Calu3 (cell line): ENCODE data around the gene UQCR10. TPM values are rescaled to one million over a fixed set of nuclear protein-coding genes. Genes with fewer than 3 reads are reported as not detected.
"Not testable (repeated sequence)": the region's sequence is repeated elsewhere in the genome, so short reads cannot be mapped to it uniquely, and the experiment has no call there.

Experiments
- BruUV-seq: library from RNA; stranded (reverse); fragments of 400-500 nt; replicated peaks from 2 replicates; lab custom pipeline; 2021; lab: Mats Ljungman, UMichigan
- CTCF ChIA-PET: fragments of 300-600 bp; sonication (Branson Sonifier 250); formaldehyde crosslinking; loops from one replicate; lab custom pipeline; 2022; ENCODE audit warnings: antibody characterized with exemption; lab: Charles Lee
- DNase-seq: peaks from one replicate; pipeline ENCODE4 v3.0.0; 2022
- H3K27ac Mint-ChIP-seq: one replicate; pipeline ENCODE4 v1.8.0; 2022; ENCODE audit warnings: mixed read lengths; ENCODE audit not compliant: unreplicated experiment
- H3K27me3 Mint-ChIP-seq: one replicate; pipeline ENCODE4 v1.8.0; 2022; ENCODE audit warnings: mixed read lengths; ENCODE audit not compliant: unreplicated experiment
- H3K36me3 Mint-ChIP-seq: one replicate; pipeline ENCODE4 v1.8.0; 2022; ENCODE audit warnings: mild to moderate bottlenecking, moderate library complexity, mixed read lengths; ENCODE audit not compliant: insufficient read depth, unreplicated experiment
- H3K4me1 Mint-ChIP-seq: one replicate; pipeline ENCODE4 v1.8.0; 2022; ENCODE audit warnings: mild to moderate bottlenecking, low read depth, mixed read lengths; ENCODE audit not compliant: unreplicated experiment
- H3K4me3 Mint-ChIP-seq: one replicate; pipeline ENCODE4 v1.8.0; 2022; ENCODE audit warnings: mild to moderate bottlenecking, low read depth, moderate library complexity, mixed read lengths; ENCODE audit not compliant: unreplicated experiment
- H3K9me3 Mint-ChIP-seq: one replicate; pipeline ENCODE4 v1.8.0; 2022; ENCODE audit warnings: low read depth, mixed read lengths; ENCODE audit not compliant: unreplicated experiment
- intact Hi-C: fragments of 100-400 bp; cut with micrococcal nuclease; formaldehyde crosslinking; loops from one replicate; pipeline ENCODE4 v1.10.0; 2022; ENCODE audit not compliant: unreplicated experiment
- total RNA-seq: library from RNA; stranded (reverse); gene quantifications from 2 replicates; pipeline ENCODE4 v1.2.3, GENCODE V29; 2022
- TF ChIP-seq, protein P1 (sequence below): fragments of 200-600 bp; IDR thresholded peaks from one replicate; pipeline ENCODE4 v1.8.0; 2022; ENCODE audit warnings: antibody characterized with exemption; ENCODE audit not compliant: unreplicated experiment

Gene UQCR10
- total RNA-seq, 1 experiment from 2014 or later = 120 TPM

DNA sequence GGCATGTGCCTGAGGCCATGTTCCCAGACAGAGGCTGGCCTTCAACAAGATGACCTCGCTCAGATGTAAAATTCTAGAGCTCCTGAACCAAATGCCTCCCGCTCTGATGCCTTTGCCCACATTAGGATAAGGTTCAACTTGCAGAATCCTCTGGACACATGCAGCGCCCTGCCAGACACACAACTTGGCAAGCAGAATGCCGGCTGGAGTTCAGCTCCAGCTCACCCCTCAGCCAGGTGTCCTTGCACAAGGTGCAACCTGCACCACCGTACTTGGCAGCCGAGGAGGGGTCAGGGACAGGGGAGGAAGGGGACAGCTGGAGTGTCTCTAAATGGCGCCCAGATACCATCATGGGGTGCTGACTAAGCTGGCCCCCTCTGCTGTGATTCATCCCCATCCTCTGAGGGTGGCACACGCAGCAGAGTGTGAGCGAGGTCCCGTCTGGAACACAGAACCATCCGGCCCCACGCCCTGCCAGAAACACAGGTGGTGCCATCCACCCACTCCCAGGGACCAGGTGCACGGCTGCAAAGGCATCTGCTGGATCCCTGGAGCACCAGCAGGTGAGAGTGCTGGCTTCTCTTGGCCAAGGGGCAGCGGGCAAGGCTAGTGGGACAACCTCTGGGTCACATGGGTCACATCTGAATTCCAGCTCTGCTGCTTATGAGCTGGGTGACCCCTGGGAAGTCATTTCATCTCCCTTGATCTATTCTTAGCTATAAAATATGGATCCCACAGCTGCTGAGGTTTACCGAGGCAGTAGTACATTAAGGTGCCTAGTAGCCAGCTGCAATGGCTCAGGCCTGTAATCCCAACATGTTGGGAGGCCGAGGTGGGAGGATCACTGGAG, 13.1 kb upstream of the UQCR10 start:
- H3K27ac Mint-ChIP-seq = no peak overlapping the region
- no peaks in the 10 kb centered on the region for H3K36me3 Mint-ChIP-seq
- intact Hi-C loops = no loop called here
- TF ChIP-seq, protein P1, sequence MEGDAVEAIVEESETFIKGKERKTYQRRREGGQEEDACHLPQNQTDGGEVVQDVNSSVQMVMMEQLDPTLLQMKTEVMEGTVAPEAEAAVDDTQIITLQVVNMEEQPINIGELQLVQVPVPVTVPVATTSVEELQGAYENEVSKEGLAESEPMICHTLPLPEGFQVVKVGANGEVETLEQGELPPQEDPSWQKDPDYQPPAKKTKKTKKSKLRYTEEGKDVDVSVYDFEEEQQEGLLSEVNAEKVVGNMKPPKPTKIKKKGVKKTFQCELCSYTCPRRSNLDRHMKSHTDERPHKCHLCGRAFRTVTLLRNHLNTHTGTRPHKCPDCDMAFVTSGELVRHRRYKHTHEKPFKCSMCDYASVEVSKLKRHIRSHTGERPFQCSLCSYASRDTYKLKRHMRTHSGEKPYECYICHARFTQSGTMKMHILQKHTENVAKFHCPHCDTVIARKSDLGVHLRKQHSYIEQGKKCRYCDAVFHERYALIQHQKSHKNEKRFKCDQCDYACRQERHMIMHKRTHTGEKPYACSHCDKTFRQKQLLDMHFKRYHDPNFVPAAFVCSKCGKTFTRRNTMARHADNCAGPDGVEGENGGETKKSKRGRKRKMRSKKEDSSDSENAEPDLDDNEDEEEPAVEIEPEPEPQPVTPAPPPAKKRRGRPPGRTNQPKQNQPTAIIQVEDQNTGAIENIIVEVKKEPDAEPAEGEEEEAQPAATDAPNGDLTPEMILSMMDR = no peak
- DNase-seq = no peak
- BruUV-seq = no TSS peak
- H3K4me3 Mint-ChIP-seq = no peak overlapping the region
- H3K4me1 Mint-ChIP-seq = peaks cover 9% of the 10 kb centered on the region
- H3K9me3 Mint-ChIP-seq = no peaks in the 10 kb centered on the region
- H3K27me3 Mint-ChIP-seq = no peaks in the 10 kb centered on the region
- CTCF ChIA-PET = no interaction called here

DNA sequence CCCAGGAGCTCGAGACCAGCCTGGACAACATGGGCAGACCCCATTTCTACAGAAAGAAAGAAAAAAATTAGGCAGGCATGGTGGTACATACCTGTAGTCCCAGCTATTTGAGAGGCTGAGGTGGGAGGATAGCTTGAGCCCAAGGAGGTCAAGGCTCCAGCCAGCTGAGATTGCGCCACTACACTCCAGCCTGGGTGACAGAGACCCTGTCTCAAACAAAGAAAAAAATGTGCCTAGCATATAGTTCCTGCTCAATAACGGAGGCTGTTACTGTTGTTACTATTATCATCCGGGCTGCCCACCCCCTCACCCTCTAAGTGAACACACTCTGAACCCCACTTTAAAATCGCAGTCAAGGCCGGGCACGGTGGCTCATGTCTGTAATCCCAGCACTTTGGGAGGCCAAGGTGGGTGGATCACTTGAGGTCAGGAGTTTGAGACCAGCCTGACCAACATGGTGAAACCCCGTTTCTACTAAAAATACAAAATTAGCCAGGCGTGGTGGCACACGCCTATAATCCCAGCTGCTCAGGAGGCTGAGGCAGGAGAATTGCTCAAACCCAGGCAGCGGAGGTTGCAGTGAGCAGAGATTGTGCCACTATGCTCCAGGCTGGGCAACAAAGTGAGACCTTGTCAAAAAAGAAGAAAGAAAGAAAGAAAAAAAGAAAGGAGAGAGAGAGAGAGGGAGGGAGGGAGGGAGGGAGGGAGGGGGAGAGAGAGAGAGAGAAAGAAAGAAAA, 12.3 kb upstream of the UQCR10 start:
- DNase-seq, H3K9me3 Mint-ChIP-seq, H3K36me3 Mint-ChIP-seq, H3K27ac Mint-ChIP-seq, H3K4me3 Mint-ChIP-seq, BruUV-seq, H3K4me1 Mint-ChIP-seq, intact Hi-C loops, H3K27me3 Mint-ChIP-seq, CTCF ChIA-PET: not testable (repeated sequence)

DNA sequence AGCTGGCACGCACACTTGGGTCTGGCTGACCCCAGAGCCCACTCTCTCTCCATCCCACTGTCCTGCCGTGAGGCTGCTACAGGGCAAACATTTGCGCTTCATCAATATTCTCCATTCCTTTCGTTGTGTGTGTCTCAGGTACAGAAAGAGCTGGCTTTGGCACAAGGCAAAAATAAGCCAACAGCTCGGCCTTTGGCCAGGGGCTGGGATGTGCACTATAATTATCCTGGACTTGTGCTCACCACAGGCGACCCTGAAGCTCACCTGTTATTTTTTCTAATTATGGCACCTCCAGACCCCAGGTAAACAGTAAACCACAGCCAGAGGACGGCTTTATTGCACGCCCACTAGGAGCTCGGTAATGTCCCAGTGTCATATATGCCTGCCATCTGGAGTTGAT, 11.3 kb upstream of the UQCR10 start:
- CTCF ChIA-PET = no interaction called here
- BruUV-seq = no TSS peak
- Mint-ChIP-seq H3K27ac (no peak overlapping the region), H3K4me3 (no peak overlapping the region), H3K9me3 (no peaks in the 10 kb centered on the region), H3K27me3 (no peaks in the 10 kb centered on the region), H3K36me3 (no peaks in the 10 kb centered on the region), H3K4me1 (peaks cover under 1% of the 10 kb centered on the region)
- TF ChIP-seq, protein P1 = no peak
- intact Hi-C loops = no loop called here
- no peak for DNase-seq

DNA sequence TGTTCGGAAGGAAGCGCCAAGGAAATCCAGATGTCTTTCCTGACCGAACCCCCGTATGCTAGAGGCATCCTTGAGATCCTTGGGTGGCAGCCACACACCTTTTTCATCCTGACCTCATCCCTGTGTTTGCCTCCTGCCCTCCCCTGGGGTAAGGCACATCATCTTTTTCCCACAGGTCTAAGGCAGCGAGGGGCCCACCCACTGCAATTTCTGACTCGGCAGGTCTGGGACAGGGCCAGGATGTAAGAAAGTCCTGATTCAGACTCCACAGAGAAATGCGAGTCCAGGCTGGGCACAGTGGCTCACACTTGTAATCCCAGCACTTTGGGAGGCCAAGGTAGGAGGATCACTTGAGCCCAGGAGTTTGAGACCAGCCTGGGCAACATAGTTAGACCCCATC, 10.8 kb upstream of the UQCR10 start:
- no peaks in the 10 kb centered on the region for H3K4me1 Mint-ChIP-seq
- TF ChIP-seq, protein P1 = no peak
- DNase-seq = no peak
- no TSS peak for BruUV-seq
- CTCF ChIA-PET = no interaction called here
- H3K9me3 Mint-ChIP-seq = no peaks in the 10 kb centered on the region
- intact Hi-C loops = no loop called here
- no peaks in the 10 kb centered on the region for H3K27me3 Mint-ChIP-seq
- no peak overlapping the region for H3K4me3 Mint-ChIP-seq
- no peak overlapping the region for H3K27ac Mint-ChIP-seq
- H3K36me3 Mint-ChIP-seq = no peaks in the 10 kb centered on the region
